HCT116 (cell line): ENCODE results near the gene FOXF2.

ENCODE experiments used
- ATF3 ChIP-seq: IDR thresholded peaks from 2 replicates; pipeline ENCODE4 v1.6.1; 2012
- CEBPB ChIP-seq: IDR thresholded peaks from 2 replicates; pipeline ENCODE4 v1.6.1; 2012; ENCODE audit warnings: low read depth
- EZH2 ChIP-seq: fragments of 200-600 bp; sonication (generic); IDR thresholded peaks from 2 replicates; pipeline ENCODE4 v1.6.1; 2017; ENCODE audit warnings: antibody characterized with exemption, mixed run types
- FOSL1 ChIP-seq: IDR thresholded peaks from 2 replicates; pipeline ENCODE4 v1.6.1; 2012; ENCODE audit warnings: low read depth
- MAX ChIP-seq: IDR thresholded peaks from 2 replicates; pipeline ENCODE4 v1.6.1; 2012
- POLR2A ChIP-seq: IDR thresholded peaks from 2 replicates; pipeline ENCODE4 v1.7.0; 2011; ENCODE audit warnings: borderline replicate concordance; ENCODE audit not compliant: insufficient read depth, insufficient read length; ENCODE audit errors: extremely low read depth
- POLR2AphosphoS5 ChIP-seq: IDR thresholded peaks from 2 replicates; pipeline ENCODE4 v1.6.1; 2011; ENCODE audit warnings: mild to moderate bottlenecking, low read depth, low read length, moderate library complexity
- RAD21 ChIP-seq: IDR thresholded peaks from 2 replicates; pipeline ENCODE4 v1.6.1; 2012; ENCODE audit warnings: low read depth, mild to moderate bottlenecking
- SIN3A ChIP-seq: IDR thresholded peaks from 2 replicates; pipeline ENCODE4 v1.6.1; 2012; ENCODE audit warnings: low read depth
- ZFX ChIP-seq: fragments of 450-650 bp; IDR thresholded peaks from 2 replicates; pipeline ENCODE4 v1.6.1; 2017
- ZNF274 ChIP-seq: fragments of 200-500 bp; sonication (Bioruptor generic); IDR thresholded peaks from 2 replicates; pipeline ENCODE4 v1.6.1; 2014; ENCODE audit warnings: mild to moderate bottlenecking, low read depth, low read length, inconsistent platforms
- TF ChIP-seq, protein P1 (sequence below), 3 experiments: fragments of 200-600 bp in 1 of 3; sonication (generic) in 1 of 3; IDR thresholded peaks in 2 of 3; conservative IDR thresholded peaks in 1 of 3; 2 replicates each; pipeline ENCODE4 v1.5.1; 2012 to 2017; ENCODE audit warnings: low read depth in 2 of 3, low read length in 2 of 3, antibody characterized with exemption in 1 of 3, borderline replicate concordance in 1 of 3, control low read depth in 1 of 3, mild to moderate bottlenecking in 1 of 3, mixed read lengths in 1 of 3, mixed run types in 1 of 3, moderate library complexity in 1 of 3; ENCODE audit not compliant: insufficient read depth in 1 of 3
- TF ChIP-seq, protein P2 (sequence below): IDR thresholded peaks from 2 replicates; pipeline ENCODE4 v1.6.1; 2011; ENCODE audit warnings: mild to moderate bottlenecking, low read length, moderate library complexity; ENCODE audit not compliant: insufficient replicate concordance; ENCODE audit errors: extremely low read depth

DNA sequence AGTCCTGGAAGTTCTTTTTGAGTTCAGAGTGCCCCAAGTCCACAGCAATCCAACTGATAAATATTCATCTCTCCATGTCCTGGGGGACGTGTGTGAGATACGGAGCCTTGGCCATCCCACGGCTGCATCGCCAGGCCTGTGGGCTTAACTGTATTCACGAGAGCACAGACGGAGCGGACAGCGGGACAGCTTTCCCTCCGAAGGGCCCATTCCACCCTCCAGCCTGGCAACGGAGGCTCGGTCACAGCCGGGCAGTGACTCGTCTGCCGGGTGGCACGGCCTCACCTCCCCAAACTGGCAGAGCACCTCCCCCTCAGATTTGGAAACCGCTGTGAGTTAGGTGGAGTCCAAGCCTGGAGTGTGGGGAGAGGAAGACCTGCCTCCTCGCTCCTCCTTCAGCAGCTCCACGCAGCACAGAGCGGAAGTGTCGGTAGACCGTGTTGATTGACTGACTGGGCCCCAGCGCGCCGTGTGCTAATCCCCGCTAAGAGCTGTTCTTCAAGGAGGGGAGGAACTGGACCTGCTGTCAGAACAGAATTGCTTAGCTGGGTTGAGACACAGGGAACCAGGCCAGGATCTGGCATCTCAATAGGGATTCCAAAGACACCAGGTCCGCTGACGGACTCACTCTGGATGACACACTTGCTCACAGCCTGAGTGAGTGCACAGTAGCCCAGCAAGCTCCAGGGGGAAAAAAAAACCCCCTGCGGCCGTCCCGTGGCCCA, 10.9 kb downstream of the FOXF2 start:
- TF ChIP-seq, protein P1, sequence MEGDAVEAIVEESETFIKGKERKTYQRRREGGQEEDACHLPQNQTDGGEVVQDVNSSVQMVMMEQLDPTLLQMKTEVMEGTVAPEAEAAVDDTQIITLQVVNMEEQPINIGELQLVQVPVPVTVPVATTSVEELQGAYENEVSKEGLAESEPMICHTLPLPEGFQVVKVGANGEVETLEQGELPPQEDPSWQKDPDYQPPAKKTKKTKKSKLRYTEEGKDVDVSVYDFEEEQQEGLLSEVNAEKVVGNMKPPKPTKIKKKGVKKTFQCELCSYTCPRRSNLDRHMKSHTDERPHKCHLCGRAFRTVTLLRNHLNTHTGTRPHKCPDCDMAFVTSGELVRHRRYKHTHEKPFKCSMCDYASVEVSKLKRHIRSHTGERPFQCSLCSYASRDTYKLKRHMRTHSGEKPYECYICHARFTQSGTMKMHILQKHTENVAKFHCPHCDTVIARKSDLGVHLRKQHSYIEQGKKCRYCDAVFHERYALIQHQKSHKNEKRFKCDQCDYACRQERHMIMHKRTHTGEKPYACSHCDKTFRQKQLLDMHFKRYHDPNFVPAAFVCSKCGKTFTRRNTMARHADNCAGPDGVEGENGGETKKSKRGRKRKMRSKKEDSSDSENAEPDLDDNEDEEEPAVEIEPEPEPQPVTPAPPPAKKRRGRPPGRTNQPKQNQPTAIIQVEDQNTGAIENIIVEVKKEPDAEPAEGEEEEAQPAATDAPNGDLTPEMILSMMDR (IDR thresholded peaks at IDR 0.05 in 2 of 3, conservative IDR thresholded peaks at IDR 0.05 in 1 of 3; ENCODE audit: borderline replicate concordance in 1 of 3, insufficient read depth in 1 of 3, low read depth in 2 of 3, low read length in 2 of 3): no peak
- TF ChIP-seq MAX (no peak), POLR2AphosphoS5 (no peak), ZNF274 (no peak), ATF3 (no peak), CEBPB (no peak), ZFX (no peak), POLR2A (no peak), RAD21 (no peak), FOSL1 (no peak), EZH2 (no peak), SIN3A (no peak)
- TF ChIP-seq, protein P2, sequence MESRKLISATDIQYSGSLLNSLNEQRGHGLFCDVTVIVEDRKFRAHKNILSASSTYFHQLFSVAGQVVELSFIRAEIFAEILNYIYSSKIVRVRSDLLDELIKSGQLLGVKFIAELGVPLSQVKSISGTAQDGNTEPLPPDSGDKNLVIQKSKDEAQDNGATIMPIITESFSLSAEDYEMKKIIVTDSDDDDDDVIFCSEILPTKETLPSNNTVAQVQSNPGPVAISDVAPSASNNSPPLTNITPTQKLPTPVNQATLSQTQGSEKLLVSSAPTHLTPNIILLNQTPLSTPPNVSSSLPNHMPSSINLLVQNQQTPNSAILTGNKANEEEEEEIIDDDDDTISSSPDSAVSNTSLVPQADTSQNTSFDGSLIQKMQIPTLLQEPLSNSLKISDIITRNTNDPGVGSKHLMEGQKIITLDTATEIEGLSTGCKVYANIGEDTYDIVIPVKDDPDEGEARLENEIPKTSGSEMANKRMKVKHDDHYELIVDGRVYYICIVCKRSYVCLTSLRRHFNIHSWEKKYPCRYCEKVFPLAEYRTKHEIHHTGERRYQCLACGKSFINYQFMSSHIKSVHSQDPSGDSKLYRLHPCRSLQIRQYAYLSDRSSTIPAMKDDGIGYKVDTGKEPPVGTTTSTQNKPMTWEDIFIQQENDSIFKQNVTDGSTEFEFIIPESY: no peak
